ENCODE measurements around the gene PPP4R1.

DNA sequence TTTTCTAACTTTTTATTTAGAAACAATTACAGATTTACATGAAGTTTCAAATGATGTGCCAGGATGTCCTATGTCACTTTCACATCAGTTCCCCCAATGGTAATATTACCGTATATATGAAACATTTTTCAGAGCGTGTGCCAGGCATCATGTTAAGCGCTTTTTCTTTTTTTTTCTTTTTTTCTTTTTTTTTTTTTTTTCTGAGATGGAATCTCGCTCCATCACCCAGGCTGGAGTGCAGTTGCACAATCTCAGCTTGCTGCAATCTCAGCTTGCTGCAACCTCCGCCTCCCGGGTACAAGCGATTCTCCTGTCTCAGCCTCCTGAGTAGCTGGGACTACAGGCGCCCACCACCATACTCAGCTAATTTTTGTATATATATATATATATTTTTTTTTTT lies 5.6 kb upstream of the PPP4R1 start:
- TF ChIP-seq, protein P1, sequence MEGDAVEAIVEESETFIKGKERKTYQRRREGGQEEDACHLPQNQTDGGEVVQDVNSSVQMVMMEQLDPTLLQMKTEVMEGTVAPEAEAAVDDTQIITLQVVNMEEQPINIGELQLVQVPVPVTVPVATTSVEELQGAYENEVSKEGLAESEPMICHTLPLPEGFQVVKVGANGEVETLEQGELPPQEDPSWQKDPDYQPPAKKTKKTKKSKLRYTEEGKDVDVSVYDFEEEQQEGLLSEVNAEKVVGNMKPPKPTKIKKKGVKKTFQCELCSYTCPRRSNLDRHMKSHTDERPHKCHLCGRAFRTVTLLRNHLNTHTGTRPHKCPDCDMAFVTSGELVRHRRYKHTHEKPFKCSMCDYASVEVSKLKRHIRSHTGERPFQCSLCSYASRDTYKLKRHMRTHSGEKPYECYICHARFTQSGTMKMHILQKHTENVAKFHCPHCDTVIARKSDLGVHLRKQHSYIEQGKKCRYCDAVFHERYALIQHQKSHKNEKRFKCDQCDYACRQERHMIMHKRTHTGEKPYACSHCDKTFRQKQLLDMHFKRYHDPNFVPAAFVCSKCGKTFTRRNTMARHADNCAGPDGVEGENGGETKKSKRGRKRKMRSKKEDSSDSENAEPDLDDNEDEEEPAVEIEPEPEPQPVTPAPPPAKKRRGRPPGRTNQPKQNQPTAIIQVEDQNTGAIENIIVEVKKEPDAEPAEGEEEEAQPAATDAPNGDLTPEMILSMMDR (IDR thresholded peaks at IDR 0.05) = no peak
- TF ChIP-seq EP300 (IDR thresholded peaks at IDR 0.05) (no peak), POLR2A (IDR thresholded peaks at IDR 0.05) (no peak), POLR2AphosphoS5 (IDR thresholded peaks at IDR 0.05) (no peak)
